HG02588 (cell line): Measurements from ENCODE around the gene GUCA1C.

Experiments used
- ATAC-seq: cut with Tn5 transposase; IDR thresholded peaks from one replicate; pipeline ENCODE4 v1.9.1; 2021; ENCODE audit warnings: mild to moderate bottlenecking, moderate library complexity; ENCODE audit not compliant: unreplicated experiment

The GUCA1C gene, protein sequence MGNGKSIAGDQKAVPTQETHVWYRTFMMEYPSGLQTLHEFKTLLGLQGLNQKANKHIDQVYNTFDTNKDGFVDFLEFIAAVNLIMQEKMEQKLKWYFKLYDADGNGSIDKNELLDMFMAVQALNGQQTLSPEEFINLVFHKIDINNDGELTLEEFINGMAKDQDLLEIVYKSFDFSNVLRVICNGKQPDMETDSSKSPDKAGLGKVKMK

DNA sequence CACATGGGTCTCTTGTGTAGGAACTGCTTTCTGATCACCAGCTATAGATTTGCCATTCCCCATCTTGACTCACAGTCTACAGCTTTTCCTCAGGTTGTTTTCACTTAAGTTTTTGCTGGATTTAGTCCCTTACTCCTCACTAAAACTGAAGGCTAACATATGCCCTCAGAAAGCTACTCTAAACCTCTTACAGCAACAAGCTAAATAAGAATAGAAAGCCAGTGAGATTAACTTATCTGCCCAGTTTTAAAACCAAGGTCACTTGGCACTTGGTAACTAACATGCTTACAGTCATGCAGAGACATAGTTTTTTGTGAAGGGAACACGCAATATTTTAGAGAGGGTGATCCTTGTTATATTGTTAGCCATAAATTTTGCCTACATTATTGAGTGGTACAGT is at the start of gene GUCA1C:
GUCA1C (minus strand) TSS at position 180 of the 400 bp plus-strand sequence; CDS start at position 63, 117 bp downstream.
- ATAC-seq, result no peak

DNA sequence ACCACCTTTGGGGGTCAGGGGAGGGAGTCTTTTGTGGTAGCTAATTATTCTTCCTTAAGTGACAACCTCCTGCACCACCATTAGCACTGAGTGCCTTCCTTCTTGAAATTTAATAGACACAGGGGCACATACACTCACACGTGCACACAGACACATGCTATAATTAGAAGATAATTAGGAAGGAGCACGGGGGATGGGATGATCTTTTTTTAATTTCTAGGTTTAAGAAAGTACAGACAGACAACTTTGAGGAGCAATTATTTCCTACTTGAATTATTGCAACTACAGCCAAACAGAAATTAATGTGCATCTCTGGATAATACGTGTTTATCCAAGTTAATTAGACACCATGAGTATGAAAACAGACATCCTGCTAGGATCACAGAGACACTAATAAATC is 44.8 kb upstream of the GUCA1C start:
- ATAC-seq, result no peak

DNA sequence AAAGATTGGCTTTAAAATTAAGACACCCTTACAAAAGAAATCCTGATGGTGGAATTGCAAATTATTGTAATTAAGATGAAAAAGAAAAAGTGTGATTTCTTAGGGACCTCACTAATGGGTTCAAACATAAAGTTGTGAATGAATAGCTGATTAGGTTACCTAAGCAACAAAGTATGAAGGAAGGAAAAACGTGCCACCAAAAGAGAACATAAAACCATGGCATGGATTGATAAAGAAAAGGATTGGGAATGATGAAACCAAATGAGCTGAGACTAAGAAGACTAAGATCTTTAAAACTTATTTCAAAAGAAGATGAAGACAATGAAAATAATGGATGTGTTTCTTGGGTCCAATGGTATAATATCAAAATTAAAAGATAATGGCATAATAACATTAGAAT is 32.2 kb upstream of the GUCA1C start:
- no peak for ATAC-seq

DNA sequence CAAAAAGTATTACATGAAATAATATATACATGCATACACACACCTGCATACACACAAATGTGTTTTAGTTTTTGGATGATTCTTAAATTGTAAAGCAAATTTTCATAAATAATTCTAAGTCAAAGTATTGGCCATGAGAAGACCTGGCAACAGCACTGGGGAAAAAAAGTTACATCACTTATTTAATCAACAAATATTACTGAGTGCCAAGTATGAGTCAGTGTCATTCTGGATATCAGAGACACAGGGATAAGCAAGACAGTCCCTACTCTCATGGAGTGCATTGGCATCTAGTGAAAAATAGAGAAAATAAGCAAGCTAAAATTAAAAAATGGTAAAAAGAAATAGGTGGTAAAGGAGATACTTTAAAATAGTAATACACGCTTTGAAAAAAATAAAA is 29.4 kb upstream of the GUCA1C start:
- ATAC-seq, result no peak

DNA sequence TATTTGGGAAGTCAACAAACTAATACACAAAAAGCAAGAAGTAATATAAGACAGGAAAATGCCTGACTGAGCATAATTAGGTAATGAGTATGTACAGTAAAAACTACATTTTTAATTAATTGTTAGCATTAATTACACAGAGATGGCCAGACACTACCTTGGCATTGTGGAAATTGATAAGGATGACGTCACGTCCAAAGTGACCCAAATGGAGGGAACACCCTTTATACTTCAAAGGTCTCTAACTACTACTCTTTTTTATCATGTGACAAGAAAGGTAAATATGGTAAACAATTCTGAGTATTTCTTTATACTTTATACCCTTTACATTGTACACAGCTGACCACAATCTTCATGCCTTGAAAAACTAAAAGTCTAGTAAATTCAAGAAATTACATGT is 22.4 kb upstream of the GUCA1C start:
- no peak for ATAC-seq

DNA sequence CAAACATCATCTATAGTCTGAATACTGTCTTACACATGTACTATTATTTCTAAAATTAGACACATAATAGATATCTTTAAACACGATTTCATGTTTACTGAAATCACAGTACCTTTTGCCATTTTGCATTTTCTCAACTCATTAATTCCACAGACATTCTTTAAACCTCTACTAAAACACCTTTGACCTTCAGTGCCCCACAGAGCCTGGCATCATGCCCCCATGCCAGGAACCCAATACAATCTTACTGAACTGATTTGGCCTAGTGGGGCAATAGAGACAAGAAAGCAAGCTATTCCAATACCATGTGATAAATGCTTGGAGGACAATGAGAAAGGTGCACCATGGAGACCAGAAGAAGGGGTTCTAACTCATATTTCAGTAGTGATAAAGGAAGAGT is 19.3 kb upstream of the GUCA1C start:
- no peak for ATAC-seq

DNA sequence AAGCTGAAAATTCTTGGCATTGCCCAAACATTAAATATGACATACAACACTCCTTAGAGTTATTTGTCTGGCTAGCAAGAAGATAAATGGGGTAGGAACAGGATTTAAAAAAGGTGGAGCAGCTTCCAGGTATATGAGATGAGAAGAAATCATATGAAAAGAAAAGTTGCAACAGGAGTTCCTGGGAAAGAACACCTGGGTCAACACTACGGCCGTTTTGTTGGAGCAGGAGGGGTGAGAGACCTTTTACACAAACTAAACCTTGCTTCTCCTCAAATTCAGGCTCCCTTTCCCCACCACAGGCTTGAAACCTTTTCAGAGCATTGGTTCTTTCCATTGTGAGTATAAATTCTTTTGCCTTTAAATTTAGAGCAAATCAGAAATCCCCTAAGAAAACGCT is 18.8 kb upstream of the GUCA1C start:
- ATAC-seq, result no peak

DNA sequence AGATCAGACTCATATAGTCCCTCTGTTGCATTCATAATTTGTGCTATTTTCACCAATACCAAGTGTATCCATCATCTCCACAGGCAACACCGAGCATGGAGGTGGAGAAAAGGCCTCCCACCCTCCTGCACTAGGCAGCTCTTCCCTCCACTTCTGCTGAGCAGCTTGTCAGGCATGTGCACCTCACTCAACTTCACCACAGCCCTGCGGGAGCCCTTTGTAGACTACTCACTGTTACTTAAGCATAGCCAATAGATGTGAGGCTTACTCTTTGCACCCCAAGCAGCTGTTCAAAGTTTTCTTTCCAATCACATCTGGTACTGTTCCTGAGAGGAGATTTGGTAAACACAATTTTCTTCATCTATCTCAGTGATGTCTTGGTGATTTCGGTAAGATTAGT is 16.9 kb upstream of the GUCA1C start:
- ATAC-seq, result no peak

DNA sequence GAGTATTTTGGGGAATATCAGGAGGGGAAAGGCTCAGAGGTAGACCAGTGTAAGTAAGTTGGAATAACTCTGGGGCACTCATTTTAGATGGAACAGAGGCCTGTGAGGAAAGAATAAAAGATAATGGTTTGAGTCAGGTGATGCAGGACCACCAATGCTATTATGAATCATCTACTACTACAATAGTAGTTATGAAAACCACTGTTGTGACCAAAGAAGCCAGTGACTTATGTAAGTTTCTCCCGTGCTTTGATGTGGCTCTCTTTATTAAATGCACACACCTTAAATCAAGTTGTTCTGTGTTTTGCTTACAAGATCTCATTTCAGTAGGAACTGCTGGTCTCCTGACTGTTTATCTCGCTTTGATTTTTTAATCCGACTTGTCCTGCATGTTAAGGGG is 13.1 kb upstream of the GUCA1C start:
- no peak for ATAC-seq

DNA sequence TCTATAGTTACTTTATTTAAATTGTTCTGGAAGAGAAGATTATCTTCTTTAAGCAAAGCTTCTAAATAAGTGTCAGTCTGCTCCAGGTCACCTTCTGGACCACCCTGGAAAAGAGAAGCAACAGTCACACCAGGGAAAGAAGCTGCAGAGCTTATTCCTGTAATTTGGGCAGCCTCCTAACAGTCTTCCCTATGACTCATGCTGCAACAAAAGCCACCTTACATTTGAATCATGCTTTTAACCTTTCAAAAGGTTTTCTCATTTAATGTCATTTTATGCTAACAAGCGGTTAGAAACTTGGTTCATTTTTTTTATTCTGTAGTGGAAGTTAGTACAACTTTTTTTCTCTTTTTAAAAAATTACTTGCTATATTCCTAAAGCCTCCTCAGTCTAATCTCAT is 5.3 kb upstream of the GUCA1C start:
- ATAC-seq, result no peak

DNA sequence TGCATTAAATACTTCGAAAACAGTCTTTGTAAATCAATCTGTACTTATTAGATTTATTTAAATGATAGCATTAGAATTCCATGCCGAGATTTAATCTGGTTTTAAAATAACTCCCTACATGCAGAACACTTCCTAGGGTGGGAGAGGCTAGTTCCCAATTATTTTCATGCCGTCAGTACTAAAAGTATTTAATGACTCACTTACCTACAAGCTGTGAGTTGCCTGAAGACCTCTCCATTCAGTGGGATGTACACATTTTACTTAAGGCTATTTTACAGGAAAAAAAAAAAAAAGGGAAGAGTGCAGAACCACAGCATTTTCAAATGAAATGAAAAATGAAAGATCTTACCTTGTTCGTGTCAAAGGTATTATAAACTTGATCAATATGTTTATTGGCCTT is 469 bp downstream of the GUCA1C start:
- no peak for ATAC-seq

DNA sequence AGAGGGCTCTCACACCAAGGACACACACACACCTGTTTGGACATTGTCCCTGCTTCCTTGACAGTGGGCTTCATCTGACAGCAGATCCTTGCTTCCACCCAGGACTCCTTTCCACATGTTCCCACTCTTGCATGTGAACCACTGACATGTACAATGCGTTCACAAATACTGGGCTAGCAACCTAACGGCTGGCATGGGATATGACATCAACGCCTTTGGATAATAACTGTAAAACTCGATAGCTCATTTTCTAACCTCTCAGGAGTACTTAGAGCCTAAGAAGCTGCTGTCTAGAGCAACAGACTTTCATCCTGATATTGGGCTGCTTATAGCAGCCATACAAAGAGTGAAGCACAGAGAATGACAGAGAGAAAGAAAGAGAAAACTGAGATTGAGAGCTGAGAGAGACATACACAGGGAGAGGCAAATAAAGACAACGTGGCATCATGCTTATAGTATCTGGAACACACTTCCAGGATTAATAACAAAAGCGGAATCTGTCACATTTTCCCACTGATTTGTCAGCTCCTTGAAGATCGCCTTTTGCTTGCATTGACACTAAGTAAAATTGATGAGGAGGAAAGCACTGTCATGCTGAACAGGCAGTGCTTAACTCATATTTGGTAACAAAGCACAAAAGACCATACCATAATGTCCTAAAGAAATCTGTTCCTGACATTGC is 1.7 kb downstream of the GUCA1C start:
- ATAC-seq, result no peak

DNA sequence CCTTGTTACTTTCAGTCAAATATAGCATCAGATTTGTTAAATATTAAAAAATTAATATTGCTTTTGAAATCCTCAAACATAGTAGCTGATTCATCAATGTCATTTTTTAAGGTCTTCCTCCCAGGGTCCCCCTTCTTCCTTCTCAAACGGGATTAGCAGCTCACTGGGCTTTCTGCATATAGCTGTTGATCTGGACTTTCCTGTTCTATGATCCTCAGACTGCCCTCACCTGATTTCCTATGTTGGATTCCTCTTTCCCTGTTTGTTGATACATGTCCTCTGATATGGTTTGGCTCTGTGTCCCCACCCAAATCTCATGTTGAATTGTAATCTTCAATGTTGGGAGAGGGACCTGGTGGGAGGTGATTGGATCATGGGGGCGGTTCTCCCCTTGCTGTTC is 5.8 kb downstream of the GUCA1C start:
- ATAC-seq, result no peak

DNA sequence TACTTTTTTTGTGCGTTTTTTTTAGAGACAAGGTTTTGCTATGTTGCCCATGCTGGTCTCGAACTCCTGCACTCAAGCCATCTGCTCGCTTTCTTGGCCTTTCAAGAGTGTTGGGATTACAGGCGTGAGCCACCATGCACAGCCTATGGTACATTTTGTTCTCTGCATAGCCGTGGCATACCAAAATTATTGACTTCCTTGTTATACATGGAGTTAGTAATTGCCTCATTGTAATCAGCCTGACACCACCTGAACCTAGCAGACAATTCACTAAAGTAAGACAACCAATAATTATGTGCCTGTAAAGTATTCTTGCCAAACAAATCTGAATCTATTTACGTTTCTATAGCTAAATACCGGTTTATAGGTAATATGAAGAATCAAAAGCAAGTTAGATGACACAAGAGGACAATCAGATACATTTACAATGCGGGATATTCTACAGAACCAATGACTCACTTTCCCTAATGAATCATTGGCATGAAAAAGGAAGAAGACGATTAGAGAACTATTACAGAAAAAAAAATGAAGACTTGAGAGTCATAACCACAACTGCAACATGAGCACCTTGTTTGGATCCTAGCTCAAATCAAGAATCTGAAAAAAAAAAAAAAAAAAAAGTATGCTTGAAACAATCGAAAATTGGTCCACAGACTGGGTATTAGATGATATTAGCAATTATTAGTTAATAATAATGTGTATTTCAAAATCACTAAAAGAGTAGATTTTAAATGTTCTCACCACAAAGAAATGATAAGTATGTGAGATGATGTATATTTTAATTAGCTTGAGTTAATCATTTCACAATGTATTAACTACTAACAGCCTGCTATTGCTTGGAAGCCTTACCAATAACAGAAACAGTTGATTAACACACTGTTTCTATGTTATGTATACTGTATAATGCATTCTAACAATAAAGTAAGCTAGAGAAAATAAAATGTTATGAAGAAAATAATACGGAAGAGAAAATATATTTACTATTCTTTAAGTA is 7.1 kb downstream of the GUCA1C start:
- ATAC-seq, result no peak

DNA sequence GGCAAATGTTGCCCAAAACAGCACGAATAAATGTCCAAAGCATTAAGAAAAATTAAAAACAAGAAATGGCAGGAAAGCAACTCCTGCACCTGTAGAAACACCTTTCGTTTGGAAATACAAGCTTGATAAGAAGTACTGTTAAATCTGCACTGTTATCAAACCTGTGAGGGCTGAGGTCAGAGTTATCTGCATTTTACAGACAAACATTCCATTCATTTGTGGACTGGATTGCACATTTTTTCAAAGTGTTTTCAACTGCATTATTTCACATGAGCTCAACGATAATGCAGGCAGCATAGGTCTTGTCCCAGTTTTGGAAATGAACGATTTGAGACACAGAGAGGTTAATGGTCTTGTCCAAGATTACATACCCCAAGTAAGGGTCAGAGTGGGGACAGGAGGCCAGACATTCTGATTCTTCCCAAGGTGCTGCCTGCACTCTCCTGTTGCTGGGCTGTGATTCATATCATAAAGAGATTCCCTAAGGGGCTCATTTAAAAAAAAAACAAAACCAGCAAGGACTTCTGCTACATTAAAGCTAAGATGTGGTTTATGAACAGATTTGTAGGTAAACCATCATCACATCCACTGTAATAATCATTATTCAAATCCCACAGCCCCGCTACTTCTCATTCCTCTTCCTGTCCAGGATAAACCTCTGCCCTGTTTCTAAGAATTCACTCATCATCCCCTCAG is 13.0 kb downstream of the GUCA1C start:
- ATAC-seq, result no peak

DNA sequence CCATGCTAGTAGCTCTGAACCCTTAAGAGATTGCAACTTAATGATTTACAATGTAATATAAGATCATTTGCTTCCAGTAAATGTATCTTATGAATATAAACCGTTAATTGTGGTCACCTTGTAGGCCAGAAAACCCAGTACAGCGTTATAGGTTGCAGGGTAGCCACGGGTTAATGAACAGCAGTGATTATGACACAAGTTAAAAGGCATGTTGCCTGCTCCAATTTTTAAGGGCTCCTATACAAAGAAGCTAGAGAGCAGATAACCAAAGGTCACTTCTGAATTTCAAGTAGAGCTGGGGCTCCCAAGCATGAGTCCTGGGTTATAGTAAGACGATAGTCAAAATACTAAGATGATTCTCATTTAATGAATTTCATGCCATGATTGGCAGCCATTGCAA is 13.5 kb downstream of the GUCA1C start:
- no peak for ATAC-seq

DNA sequence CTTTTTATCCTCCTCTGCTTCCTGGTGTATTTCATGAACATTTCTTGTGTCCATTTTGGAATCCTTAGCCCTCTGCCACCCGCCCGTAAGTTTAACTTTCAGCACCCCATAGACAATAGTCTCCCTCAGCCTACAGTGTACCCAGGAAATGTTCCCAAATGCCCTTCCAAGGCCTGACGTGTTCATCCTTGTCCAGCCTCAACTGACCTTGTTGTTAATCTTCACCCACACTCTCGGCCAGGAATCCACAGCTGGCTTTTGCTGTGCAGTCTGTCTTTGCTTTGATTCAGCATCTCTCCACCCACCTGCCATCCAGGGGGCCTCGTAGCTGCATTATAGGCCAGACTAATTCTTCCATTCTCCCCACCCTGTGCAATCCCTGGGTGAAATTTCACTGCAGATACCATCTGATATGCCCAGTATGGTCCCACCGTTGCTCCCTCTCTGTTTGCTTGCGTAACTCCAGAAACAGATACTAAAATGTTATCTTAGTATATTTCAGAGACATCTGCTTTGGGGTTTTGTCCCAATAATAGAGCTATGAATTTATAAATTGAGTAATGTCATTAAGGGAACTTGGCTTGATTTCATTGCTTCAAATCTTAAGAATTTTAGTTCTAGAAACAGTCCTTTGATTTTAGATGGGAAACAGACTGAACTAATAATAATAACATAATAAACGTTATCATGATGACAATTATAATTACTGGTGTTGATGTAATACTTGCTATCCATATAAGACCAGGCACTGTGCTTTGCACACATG is 16.6 kb downstream of the GUCA1C start:
- no peak for ATAC-seq

DNA sequence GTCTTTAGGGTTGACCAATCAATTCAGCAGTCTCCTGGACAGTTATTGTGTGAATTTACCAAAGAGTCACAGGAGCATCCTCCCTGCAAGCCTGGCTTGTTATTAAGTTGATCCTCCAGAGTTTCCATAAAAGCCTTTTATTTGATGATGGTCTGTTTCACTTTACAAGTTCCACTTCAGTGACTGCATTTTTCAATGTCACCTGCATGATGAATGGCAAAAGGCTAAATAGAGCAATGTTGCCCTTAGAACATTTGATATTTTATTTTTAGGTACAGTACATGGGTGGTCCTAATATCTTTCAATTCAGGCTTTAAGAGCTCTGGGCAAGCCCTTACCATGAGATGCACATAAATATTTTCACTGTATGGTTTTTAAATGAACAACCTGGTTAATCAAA is 22.6 kb downstream of the GUCA1C start:
- ATAC-seq, result no peak

DNA sequence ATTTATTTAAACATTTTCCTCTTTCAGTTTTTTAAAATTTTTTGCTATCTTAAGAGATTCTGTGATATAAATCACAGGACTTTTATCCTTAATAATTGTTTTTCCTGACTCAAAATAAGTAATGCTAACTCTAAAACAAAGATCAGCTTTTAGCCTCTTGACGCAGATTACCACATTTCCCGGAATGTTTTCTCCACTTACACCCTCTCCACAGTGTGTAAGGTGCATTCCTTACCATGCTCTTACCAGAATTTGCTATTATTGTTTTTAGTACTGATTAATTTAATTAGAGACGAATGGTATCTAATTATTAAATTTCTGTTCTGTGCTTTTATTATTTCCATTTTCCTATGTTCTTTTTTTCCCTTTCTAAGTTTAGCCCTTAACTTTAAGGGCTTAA is 34.8 kb downstream of the GUCA1C start:
- no peak for ATAC-seq
